OCI-LY3 (cell line): ENCODE data around the gene C11orf54.

Source experiments
- CTCF ChIP-seq: fragments of 200-600, 300-600 bp; sonication (generic); IDR thresholded peaks from 2 replicates; pipeline ENCODE4 v1.5.1; 2014; ENCODE audit warnings: antibody characterized with exemption, low read length, low read depth
- EZH2phosphoT487 ChIP-seq: fragments of 200-600 bp; shearing (Covaris generic); IDR thresholded peaks from 2 replicates; pipeline ENCODE4 v1.6.1; 2018; ENCODE audit warnings: antibody characterized with exemption, mixed run types, low read depth

GRCh38 chr11:93710239-93710638 is 31.2 kb upstream of the C11orf54 start:
- TF ChIP-seq CTCF (no peak), EZH2phosphoT487 (no peak)
